Left ventricle myocardium superior (tissue), 1 donor: ENCODE data around the gene CCDC192. TPM values are rescaled to one million over a fixed set of nuclear protein-coding genes. Genes with fewer than 3 reads are reported as not detected.
A peak's percentile ranks its signal among the peaks of the same experiment; 100 is the strongest.

Experiments used
- ATAC-seq: fragments of 200-7000 bp; cut with Tn5 transposase; one replicate; pipeline ENCODE4 v1.9.1; 2020; ENCODE audit warnings: mild to moderate bottlenecking, moderate library complexity
- DNase-seq: peaks from one replicate; pipeline ENCODE4 v3.0.0-alpha.2; 2020
- intact Hi-C: fragments of 100-400 bp; cut with micrococcal nuclease; formaldehyde crosslinking; loops from one replicate; pipeline ENCODE4 v1.11.0; 2022
- total RNA-seq: library from RNA; stranded (reverse); fragmentation: NEBNext Ultra II Directional; extraction: Animal tissue kit (Norgen Biotek cat#: 25700); gene quantifications from one replicate; pipeline ENCODE4 v1.2.1, GENCODE V29; 2021
- donor health status: DM: no; HTN: yes; CAD: no; lungs with severe emphysema.

CCDC192 gene
- total RNA-seq, 1 donor from 2014 or later, result not detected

GRCh38 chr5:127928053-127928452, 224.9 kb downstream of the CCDC192 start:
- DNase-seq (no peak), ATAC-seq (no peak)
- intact Hi-C loops, result no loop called here

- no peak for ATAC-seq
- intact Hi-C loops, result no loop called here
- no peak for DNase-seq
These were observed 227.1 kb downstream of the CCDC192 start for GRCh38 chr5:127930311-127930710.

GRCh38 chr5:127931396-127931795, 228.2 kb downstream of the CCDC192 start:
- intact Hi-C loops, result no loop called here
- ATAC-seq, result no peak
- no peak for DNase-seq

- ATAC-seq (no peak), DNase-seq (no peak)
- intact Hi-C loops, result no loop called here
These were observed 230.2 kb downstream of the CCDC192 start for GRCh38 chr5:127933348-127933747.

GRCh38 chr5:127934791-127935256, 231.6 kb downstream of the CCDC192 start:
- DNase-seq, result no peak
- no peak for ATAC-seq
- intact Hi-C loops, result no loop called here

GRCh38 chr5:127935398-127935797, 232.2 kb downstream of the CCDC192 start:
- intact Hi-C loops, result no loop called here
- no peak for DNase-seq
- ATAC-seq, result no peak

GRCh38 chr5:127936439-127936972, 233.3 kb downstream of the CCDC192 start:
- intact Hi-C loops, result no loop called here
- DNase-seq, result no peak
- ATAC-seq, result no peak

- no peak for DNase-seq
- intact Hi-C loops, result no loop called here
- no peak for ATAC-seq
These were observed 235.6 kb downstream of the CCDC192 start for GRCh38 chr5:127938746-127939145.

GRCh38 chr5:127940854-127941253, 237.7 kb downstream of the CCDC192 start:
- ATAC-seq, result peak; percentile 61
- intact Hi-C loops, result no loop called here
- DNase-seq, result no peak

- peak; percentile 61 for ATAC-seq
These were observed 238.5 kb downstream of the CCDC192 start for GRCh38 chr5:127941646-127942045.

GRCh38 chr5:127942246-127943060, 239.3 kb downstream of the CCDC192 start:
- no peak for DNase-seq
- ATAC-seq, result no peak
- intact Hi-C loops, result no loop called here

More at GRCh38 chr5:127941646-127942045, 238.5 kb downstream of the CCDC192 start:
- DNase-seq, result no peak
- intact Hi-C loops, result no loop called here

GRCh38 chr5:127943061-127943371, 239.8 kb downstream of the CCDC192 start:
- DNase-seq (no peak), ATAC-seq (no peak)
- intact Hi-C loops, result no loop called here

- intact Hi-C loops, result no loop called here
- DNase-seq (no peak), ATAC-seq (no peak)
These were observed 240.9 kb downstream of the CCDC192 start for GRCh38 chr5:127944125-127944524.

GRCh38 chr5:127947941-127948340, 244.8 kb downstream of the CCDC192 start:
- ATAC-seq (no peak), DNase-seq (no peak)
- intact Hi-C loops, result no loop called here

GRCh38 chr5:127950707-127951391, 247.7 kb downstream of the CCDC192 start:
- intact Hi-C loops, result no loop called here
- no peak for DNase-seq

GRCh38 chr5:127951791-127952190, 248.6 kb downstream of the CCDC192 start:
- intact Hi-C loops, result no loop called here
- DNase-seq (no peak), ATAC-seq (no peak)

More at GRCh38 chr5:127950707-127951391, 247.7 kb downstream of the CCDC192 start:
- no peak for ATAC-seq

- DNase-seq (peak; percentile 64), ATAC-seq (peak; percentile 86)
- intact Hi-C loops, result no loop called here
These were observed 254.0 kb downstream of the CCDC192 start for GRCh38 chr5:127957183-127957582.

GRCh38 chr5:127957701-127958239, 254.6 kb downstream of the CCDC192 start:
- intact Hi-C loops, result no loop called here
- no peak for DNase-seq
- no peak for ATAC-seq

GRCh38 chr5:127958421-127959011, 255.3 kb downstream of the CCDC192 start:
- no peak for ATAC-seq
- intact Hi-C loops, result no loop called here

More at GRCh38 chr5:127958421-127959011, 255.3 kb downstream of the CCDC192 start:
- no peak for DNase-seq
